ENCODE data around the gene SWT1.
"Not testable (repeated sequence)": the region's sequence is repeated elsewhere in the genome, so short reads cannot be mapped to it uniquely, and the experiment has no call there.

The SWT1 gene

GRCh38 chr1:185319139-185319475 lies 162.1 kb downstream of the SWT1 start:
- no peak for DNase-seq (ENCODE audit: low read depth in 2 of 2)

- not testable (repeated sequence) for DNase-seq (ENCODE audit: low read depth in 2 of 2)
Measured at GRCh38 chr1:185321104-185321503, 164.1 kb downstream of the SWT1 start.

- not testable (repeated sequence) for DNase-seq (ENCODE audit: low read depth in 2 of 2)
Measured at GRCh38 chr1:185321653-185322221, 164.8 kb downstream of the SWT1 start.

- no peak for DNase-seq (ENCODE audit: low read depth in 2 of 2)
Measured at GRCh38 chr1:185322636-185323035, 165.7 kb downstream of the SWT1 start.

GRCh38 chr1:185324118-185324517 lies 167.2 kb downstream of the SWT1 start:
- DNase-seq (ENCODE audit: low read depth in 2 of 2) = no peak

- DNase-seq (ENCODE audit: low read depth in 2 of 2) = no peak
Measured at GRCh38 chr1:185325413-185325812, 168.4 kb downstream of the SWT1 start.

GRCh38 chr1:185328255-185328654 lies 171.3 kb downstream of the SWT1 start:
- DNase-seq (ENCODE audit: low read depth in 2 of 2) = no peak

- DNase-seq (ENCODE audit: low read depth in 2 of 2) = no peak
Measured at GRCh38 chr1:185334182-185334581, 177.2 kb downstream of the SWT1 start.

- DNase-seq (ENCODE audit: low read depth in 2 of 2) = no peak
Measured at GRCh38 chr1:185337246-185337645, 180.3 kb downstream of the SWT1 start.

- DNase-seq (ENCODE audit: low read depth in 2 of 2) = no peak
Measured at GRCh38 chr1:185338719-185339622, 182.0 kb downstream of the SWT1 start.

GRCh38 chr1:185341196-185341781 lies 184.3 kb downstream of the SWT1 start:
- DNase-seq (ENCODE audit: low read depth in 2 of 2) = no peak

Measured in fibroblast of skin of left quadriceps (primary cell).